NK-92 treated with Interleukin-12 subunit alpha and Interleukin-12 subunit beta, amount 100 ng/mL, for 24 hours (cell line): Measurements from ENCODE around the gene BNC1.
"Not testable (repeated sequence)": the region's sequence is repeated elsewhere in the genome, so short reads cannot be mapped to it uniquely, and the experiment has no call there.

Source experiments
- DNase-seq: peaks from one replicate; lab custom pipeline; 2025; lab: John Stamatoyannopoulos, UW

BNC1 gene

GRCh38 chr15:83292317-83292716 lies 7.9 kb upstream of the BNC1 start:
- no peak for DNase-seq

- no peak for DNase-seq
Observed at GRCh38 chr15:83290236-83290635, 5.8 kb upstream of the BNC1 start.

- no peak for DNase-seq
Observed at GRCh38 chr15:83289160-83289559, 4.7 kb upstream of the BNC1 start.

- DNase-seq: no peak
Observed at GRCh38 chr15:83288381-83288801, 3.9 kb upstream of the BNC1 start.

- no peak for DNase-seq
Observed at GRCh38 chr15:83287541-83288027, 3.1 kb upstream of the BNC1 start.

- DNase-seq: no peak
Observed at GRCh38 chr15:83285979-83286553, 1.6 kb upstream of the BNC1 start.

- no peak for DNase-seq
Observed at GRCh38 chr15:83285284-83285978, 967 bp upstream of the BNC1 start.

- no peak for DNase-seq
Observed at GRCh38 chr15:83283813-83284558, 478 bp downstream of the BNC1 start.

- no peak for DNase-seq
Observed at GRCh38 chr15:83283138-83283812, 1.2 kb downstream of the BNC1 start.

GRCh38 chr15:83282776-83283137 lies 1.7 kb downstream of the BNC1 start:
- no peak for DNase-seq

GRCh38 chr15:83282141-83282540 lies 2.3 kb downstream of the BNC1 start:
- DNase-seq: no peak

- no peak for DNase-seq
Observed at GRCh38 chr15:83278191-83278590, 6.3 kb downstream of the BNC1 start.

- DNase-seq: no peak
Observed at GRCh38 chr15:83276661-83277060, 7.8 kb downstream of the BNC1 start.

- DNase-seq: no peak
Observed at GRCh38 chr15:83275412-83275811, 9.1 kb downstream of the BNC1 start.

GRCh38 chr15:83270176-83270575 lies 14.3 kb downstream of the BNC1 start:
- DNase-seq: no peak

- no peak for DNase-seq
Observed at GRCh38 chr15:83268147-83268546, 16.3 kb downstream of the BNC1 start.

GRCh38 chr15:83262594-83263315 lies 21.7 kb downstream of the BNC1 start:
- DNase-seq: no peak

GRCh38 chr15:83262181-83262580 lies 22.3 kb downstream of the BNC1 start:
- not testable (repeated sequence) for DNase-seq

- DNase-seq: no peak
Observed at GRCh38 chr15:83250781-83251180, 33.7 kb downstream of the BNC1 start.

GRCh38 chr15:83249030-83249343 lies 35.5 kb downstream of the BNC1 start:
- no peak for DNase-seq

GRCh38 chr15:83248151-83249029 lies 36.1 kb downstream of the BNC1 start:
- DNase-seq: no peak
